Esophagus muscularis mucosa (tissue), 4 donors: ENCODE results near the gene PVR. TPM values are rescaled to one million over a fixed set of nuclear protein-coding genes. Genes with fewer than 3 reads are reported as not detected.
"Not testable (repeated sequence)": the region's sequence is repeated elsewhere in the genome, so short reads cannot be mapped to it uniquely, and the experiment has no call there.

Source experiments
- DNase-seq: peaks from one replicate; pipeline ENCODE4 v3.0.0-alpha.2; 2017; ENCODE audit errors: extremely low spot score
- H3K27ac ChIP-seq, 4 donors: fragments of 200-600 bp; sonication (generic); replicated peaks in 1 of 4; 1 replicate in 3 of 4; 2 replicates in 1 of 4; pipeline ENCODE4 v1.5.1; 2016 to 2019; ENCODE audit warnings: mild to moderate bottlenecking in 1 of 4
- H3K27me3 ChIP-seq, 4 donors: fragments of 200-600 bp; sonication (generic); one replicate each; pipeline versions ENCODE4 v1.5.1 to v1.6.0; 2016 to 2019
- H3K36me3 ChIP-seq, 4 donors: fragments of 200-600 bp; sonication (generic); one replicate each; pipeline ENCODE4 v1.5.1; 2016 to 2019
- H3K4me1 ChIP-seq, 4 donors: fragments of 200-600 bp; sonication (generic); one replicate each; pipeline ENCODE4 v1.5.1; 2016 to 2019
- H3K4me3 ChIP-seq, 4 donors: fragments of 200-600 bp; sonication (generic); 1 replicate in 2 of 4; 2 replicates in 2 of 4; pipeline ENCODE4 v1.5.1; 2016 to 2019; ENCODE audit warnings: mild to moderate bottlenecking in 4 of 4, moderate library complexity in 1 of 4
- H3K9me3 ChIP-seq, 4 donors: fragments of 200-600 bp; sonication (generic); 1 replicate in 3 of 4; 2 replicates in 1 of 4; pipeline ENCODE4 v1.5.1; 2016 to 2019
- EP300 ChIP-seq: sonication (generic); formaldehyde crosslinking; IDR thresholded peaks from one replicate; pipeline ENCODE4 v1.6.1; 2017; ENCODE audit warnings: antibody characterized with exemption
- POLR2A ChIP-seq: fragments of 450-650 bp; IDR thresholded peaks from one replicate; pipeline ENCODE4 v1.6.1; 2017; ENCODE audit warnings: antibody characterized with exemption, moderate library complexity, mild to moderate bottlenecking, low read depth
- POLR2AphosphoS5 ChIP-seq, 2 donors: sonication (generic); formaldehyde crosslinking; IDR thresholded peaks; one replicate each; pipeline ENCODE4 v1.6.1; 2017; ENCODE audit warnings: antibody characterized with exemption in 2 of 2
- WGBS: methylation state at CpG from one replicate; pipeline ENCODE4 v1.1.5; 2018; 5-methylcytosine and 5-hydroxymethylcytosine counted together
- intact Hi-C: fragments of 100-400 bp; cut with DNase I; formaldehyde crosslinking; loops from one replicate; pipeline ENCODE4 v1.15.1; 2023
- total RNA-seq, 4 donors: library from RNA; depleted of rRNA; stranded (reverse); fragments of >200 nt; gene quantifications; one replicate each; pipeline versions ENCODE4 v1.1.0 to v1.2.1, GENCODE V29; 2016
- TF ChIP-seq, protein P1 (sequence below), 3 experiments: fragments of 200-600 bp in 2 of 3; fragments of 450-650 bp in 1 of 3; sonication (generic) in 2 of 3; IDR thresholded peaks; one replicate each; pipeline ENCODE4 v1.5.1; 2017 to 2019; ENCODE audit warnings: antibody characterized with exemption in 3 of 3, mild to moderate bottlenecking in 2 of 3, moderate library complexity in 1 of 3

Gene PVR
- total RNA-seq, 4 donors from 2014 or later: 20.8 to 58.3 (median 49.0) TPM

DNA sequence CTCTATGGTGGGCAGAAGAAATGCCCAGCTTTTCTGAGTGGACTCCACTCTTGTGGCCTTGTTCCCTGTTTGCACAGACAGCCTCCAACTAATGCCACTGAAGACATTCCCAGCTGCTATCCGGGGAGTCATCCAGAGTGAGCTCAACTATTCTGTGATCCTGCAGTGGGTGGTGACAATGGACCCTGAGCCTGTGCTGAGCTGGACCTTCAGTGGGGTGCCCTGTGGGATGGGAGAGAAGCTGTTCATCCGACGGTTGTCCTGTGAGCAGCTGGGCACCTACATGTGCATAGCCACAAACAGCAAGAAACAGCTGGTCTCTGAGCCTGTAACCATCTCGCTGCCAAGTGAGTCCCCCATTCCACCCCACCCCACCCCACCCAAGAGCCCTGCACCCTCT lies 20.1 kb upstream of the PVR start:
- H3K4me3 ChIP-seq: no peak overlapping the region
- WGBS: 90% methylated on average over 4 of the region's 4 CpGs
- intact Hi-C loops: no loop called here
- H3K27ac ChIP-seq: no peak overlapping the region
- no peaks in the 10 kb centered on the region for H3K9me3 ChIP-seq
- no peaks in the 10 kb centered on the region for H3K27me3 ChIP-seq
- no peak for DNase-seq
- TF ChIP-seq POLR2AphosphoS5 (IDR thresholded peaks at IDR 0.05): no peak
- no peak for TF ChIP-seq POLR2A
- TF ChIP-seq, protein P1, sequence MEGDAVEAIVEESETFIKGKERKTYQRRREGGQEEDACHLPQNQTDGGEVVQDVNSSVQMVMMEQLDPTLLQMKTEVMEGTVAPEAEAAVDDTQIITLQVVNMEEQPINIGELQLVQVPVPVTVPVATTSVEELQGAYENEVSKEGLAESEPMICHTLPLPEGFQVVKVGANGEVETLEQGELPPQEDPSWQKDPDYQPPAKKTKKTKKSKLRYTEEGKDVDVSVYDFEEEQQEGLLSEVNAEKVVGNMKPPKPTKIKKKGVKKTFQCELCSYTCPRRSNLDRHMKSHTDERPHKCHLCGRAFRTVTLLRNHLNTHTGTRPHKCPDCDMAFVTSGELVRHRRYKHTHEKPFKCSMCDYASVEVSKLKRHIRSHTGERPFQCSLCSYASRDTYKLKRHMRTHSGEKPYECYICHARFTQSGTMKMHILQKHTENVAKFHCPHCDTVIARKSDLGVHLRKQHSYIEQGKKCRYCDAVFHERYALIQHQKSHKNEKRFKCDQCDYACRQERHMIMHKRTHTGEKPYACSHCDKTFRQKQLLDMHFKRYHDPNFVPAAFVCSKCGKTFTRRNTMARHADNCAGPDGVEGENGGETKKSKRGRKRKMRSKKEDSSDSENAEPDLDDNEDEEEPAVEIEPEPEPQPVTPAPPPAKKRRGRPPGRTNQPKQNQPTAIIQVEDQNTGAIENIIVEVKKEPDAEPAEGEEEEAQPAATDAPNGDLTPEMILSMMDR (IDR thresholded peaks at IDR 0.05): no peak
- no peak for TF ChIP-seq EP300
- peaks cover 8 to 17% (median 13%) of the 10 kb centered on the region in 4 donors for H3K4me1 ChIP-seq
- no peaks in the 10 kb centered on the region for H3K36me3 ChIP-seq

DNA sequence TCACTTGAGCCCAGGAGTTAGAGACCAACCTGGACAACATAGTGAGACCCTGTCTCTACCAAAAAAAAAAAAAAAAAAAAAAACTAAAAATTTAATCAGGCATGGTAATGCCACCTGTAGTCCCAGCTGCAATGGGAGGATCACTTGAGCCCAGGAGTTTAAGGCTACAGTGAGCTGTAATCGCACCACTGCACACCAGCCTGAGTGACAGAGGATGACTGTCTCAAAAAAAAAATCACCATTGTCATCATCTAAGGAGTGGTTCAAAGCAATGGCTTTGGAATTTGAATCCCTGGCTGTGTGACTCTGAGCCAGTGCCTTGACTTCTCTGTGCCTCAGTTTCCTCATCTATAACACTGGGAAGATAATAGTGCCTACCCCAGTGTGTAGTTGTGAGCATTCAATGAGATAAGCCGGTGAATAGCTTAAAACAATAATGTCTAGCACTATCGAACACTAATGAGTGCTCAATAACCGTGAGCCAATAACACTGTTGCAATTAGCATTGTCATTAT lies 18.8 kb upstream of the PVR start:
- Histone ChIP-seq H3K27ac (no peak overlapping the region), H3K36me3 (no peaks in the 10 kb centered on the region), H3K9me3 (no peaks in the 10 kb centered on the region), H3K4me3 (no peak overlapping the region), H3K4me1 (peaks cover 8 to 17% (median 13%) of the 10 kb centered on the region in 4 donors), H3K27me3 (no peaks in the 10 kb centered on the region)
- intact Hi-C loops: no loop called here
- no peak for DNase-seq
- 92% methylated on average over 4 of the region's 4 CpGs for WGBS
- TF ChIP-seq POLR2A (no peak), EP300 (no peak), POLR2AphosphoS5 (IDR thresholded peaks at IDR 0.05) (no peak)
- TF ChIP-seq, protein P1 (IDR thresholded peaks at IDR 0.05): no peak

DNA sequence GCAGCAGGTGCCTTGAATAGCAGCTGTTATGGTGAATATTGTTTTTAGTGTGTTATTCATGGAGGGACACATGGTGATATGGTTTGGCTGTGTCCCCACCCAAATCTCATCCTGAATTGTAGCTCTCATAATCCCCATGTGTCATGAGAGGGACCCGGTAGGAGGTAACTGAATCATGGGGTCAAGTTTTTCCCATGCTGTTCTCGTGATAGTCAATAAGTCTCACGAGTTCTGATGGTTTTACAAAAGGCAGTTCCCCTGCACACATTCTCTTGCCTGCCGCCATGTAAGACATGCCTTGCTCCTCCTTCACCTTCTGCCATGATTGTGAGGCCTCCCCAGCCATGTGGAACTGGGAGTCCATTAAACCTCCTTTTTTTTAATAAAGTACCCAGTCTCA lies 18.1 kb upstream of the PVR start:
- peak overlapping the region in 1 of 4 donors; percentile 5 for H3K27ac ChIP-seq
- intact Hi-C loops, DNase-seq: not testable (repeated sequence)

DNA sequence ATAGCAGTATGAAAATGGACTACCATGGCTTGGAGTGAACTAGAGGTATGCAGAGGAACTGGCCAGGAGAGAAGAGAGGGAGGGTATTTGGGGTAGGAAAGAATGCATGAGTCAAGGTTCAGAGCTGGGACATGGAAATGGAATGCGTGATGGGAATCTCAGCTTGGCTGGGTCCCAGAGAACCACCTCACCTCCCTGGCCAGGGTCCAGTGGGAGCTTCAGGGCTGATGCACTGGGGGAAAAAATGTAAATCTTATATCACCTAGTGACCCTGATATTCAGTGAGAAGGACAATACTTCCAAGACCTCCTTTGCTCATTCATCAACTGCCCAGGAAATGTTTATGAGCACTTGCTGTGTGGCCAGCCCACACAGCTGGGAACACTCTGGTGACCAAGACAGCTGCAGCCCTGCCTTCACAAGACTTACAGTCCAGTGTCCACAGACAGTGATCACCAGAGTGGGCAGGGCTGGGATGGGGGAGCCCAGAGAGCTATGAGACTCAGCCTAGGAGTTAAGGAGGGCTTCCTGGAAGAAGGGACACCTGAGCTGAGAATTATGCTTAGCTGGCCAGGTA lies 17.6 kb upstream of the PVR start:
- intact Hi-C loops: no loop called here
- no peak overlapping the region for H3K4me3 ChIP-seq
- H3K27me3 ChIP-seq: no peaks in the 10 kb centered on the region
- TF ChIP-seq POLR2AphosphoS5 (IDR thresholded peaks at IDR 0.05) (peak in 1 of 2 donors; percentile 75), POLR2A (no peak)
- TF ChIP-seq, protein P1 (IDR thresholded peaks at IDR 0.05): no peak
- no peaks in the 10 kb centered on the region for H3K36me3 ChIP-seq
- peak overlapping the region in 3 of 4 donors; percentile 38 to 70 (median 47) for H3K27ac ChIP-seq
- 17% methylated on average over 1 of the region's 1 CpG for WGBS
- no peaks in the 10 kb centered on the region for H3K9me3 ChIP-seq
- DNase-seq: no peak
- H3K4me1 ChIP-seq: peaks cover 8 to 17% (median 13%) of the 10 kb centered on the region in 4 donors

More for the DNA sequence above, 18.1 kb upstream of the PVR start:
- not testable (repeated sequence) for H3K9me3 ChIP-seq, H3K27me3 ChIP-seq, H3K36me3 ChIP-seq, H3K4me3 ChIP-seq
- WGBS: 68% methylated on average over 4 of the region's 4 CpGs
- peaks cover 8 to 17% (median 13%) of the 10 kb centered on the region in 4 donors for H3K4me1 ChIP-seq

DNA sequence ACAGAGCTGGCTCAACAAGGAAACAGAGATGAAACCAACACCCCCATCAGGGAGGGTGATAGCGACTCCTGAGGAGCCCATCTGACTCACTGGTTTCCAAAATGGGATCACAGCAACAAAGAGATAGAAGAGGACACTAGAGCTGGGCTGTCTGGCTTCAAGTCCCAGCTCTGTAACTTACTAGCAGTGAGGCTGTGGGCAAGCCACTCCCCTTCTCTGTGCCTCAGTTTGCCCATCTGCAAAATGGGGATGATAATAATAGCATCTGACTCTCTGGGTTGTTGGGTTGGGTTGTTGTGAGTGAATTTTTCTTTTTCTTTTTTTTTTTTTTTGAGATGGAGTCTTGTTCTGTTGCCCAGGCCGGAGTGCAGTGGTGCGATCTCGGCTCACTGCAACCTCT lies 16.1 kb upstream of the PVR start:
- TF ChIP-seq, protein P1 (IDR thresholded peaks at IDR 0.05): no peak
- TF ChIP-seq POLR2AphosphoS5 (IDR thresholded peaks at IDR 0.05) (no peak), POLR2A (no peak)
- H3K36me3 ChIP-seq: no peaks in the 10 kb centered on the region
- no peaks in the 10 kb centered on the region for H3K27me3 ChIP-seq
- peaks cover 8 to 17% (median 13%) of the 10 kb centered on the region in 4 donors for H3K4me1 ChIP-seq
- no peak for DNase-seq
- no peaks in the 10 kb centered on the region for H3K9me3 ChIP-seq
- intact Hi-C loops: no loop called here
- WGBS: 90% methylated on average over 4 of the region's 4 CpGs
- H3K27ac ChIP-seq: no peak overlapping the region
- no peak overlapping the region for H3K4me3 ChIP-seq
